Measurements from ENCODE around the gene NYAP1.

GRCh38 chr7:100446040-100446439, 37.7 kb upstream of the NYAP1 start:
- TF ChIP-seq, protein P1, sequence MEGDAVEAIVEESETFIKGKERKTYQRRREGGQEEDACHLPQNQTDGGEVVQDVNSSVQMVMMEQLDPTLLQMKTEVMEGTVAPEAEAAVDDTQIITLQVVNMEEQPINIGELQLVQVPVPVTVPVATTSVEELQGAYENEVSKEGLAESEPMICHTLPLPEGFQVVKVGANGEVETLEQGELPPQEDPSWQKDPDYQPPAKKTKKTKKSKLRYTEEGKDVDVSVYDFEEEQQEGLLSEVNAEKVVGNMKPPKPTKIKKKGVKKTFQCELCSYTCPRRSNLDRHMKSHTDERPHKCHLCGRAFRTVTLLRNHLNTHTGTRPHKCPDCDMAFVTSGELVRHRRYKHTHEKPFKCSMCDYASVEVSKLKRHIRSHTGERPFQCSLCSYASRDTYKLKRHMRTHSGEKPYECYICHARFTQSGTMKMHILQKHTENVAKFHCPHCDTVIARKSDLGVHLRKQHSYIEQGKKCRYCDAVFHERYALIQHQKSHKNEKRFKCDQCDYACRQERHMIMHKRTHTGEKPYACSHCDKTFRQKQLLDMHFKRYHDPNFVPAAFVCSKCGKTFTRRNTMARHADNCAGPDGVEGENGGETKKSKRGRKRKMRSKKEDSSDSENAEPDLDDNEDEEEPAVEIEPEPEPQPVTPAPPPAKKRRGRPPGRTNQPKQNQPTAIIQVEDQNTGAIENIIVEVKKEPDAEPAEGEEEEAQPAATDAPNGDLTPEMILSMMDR (IDR thresholded peaks at IDR 0.05) = no peak
- TF ChIP-seq EP300 (IDR thresholded peaks at IDR 0.05) = no peak
- no peak for TF ChIP-seq POLR2A (IDR thresholded peaks at IDR 0.05)
